SKM-1 (cell line): ENCODE data around the gene GLI3.

Source experiments
- DNase-seq: peaks from one replicate; lab custom pipeline; 2025; ENCODE audit not compliant: unreplicated experiment; lab: John Stamatoyannopoulos, UW

Gene GLI3

DNA sequence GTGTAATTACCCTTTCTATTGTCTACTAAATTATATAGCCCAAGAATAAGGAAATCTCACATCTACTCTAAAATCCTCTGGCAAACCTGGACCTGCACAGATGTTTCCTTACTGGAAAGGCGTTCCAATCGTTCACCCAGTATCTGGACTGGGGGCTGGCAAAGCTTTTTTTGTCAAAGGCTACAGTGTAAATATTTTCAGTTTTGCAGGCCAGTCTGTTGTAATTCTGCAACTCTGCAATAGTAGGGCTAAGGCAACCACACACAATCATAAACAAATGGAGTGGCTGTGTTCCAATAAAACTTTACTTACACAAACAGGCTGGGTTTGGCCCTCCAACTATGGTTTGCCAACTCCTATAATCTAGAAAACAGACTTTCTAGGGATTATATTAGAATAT, 56.2 kb downstream of the GLI3 start:
- DNase-seq: no peak

DNA sequence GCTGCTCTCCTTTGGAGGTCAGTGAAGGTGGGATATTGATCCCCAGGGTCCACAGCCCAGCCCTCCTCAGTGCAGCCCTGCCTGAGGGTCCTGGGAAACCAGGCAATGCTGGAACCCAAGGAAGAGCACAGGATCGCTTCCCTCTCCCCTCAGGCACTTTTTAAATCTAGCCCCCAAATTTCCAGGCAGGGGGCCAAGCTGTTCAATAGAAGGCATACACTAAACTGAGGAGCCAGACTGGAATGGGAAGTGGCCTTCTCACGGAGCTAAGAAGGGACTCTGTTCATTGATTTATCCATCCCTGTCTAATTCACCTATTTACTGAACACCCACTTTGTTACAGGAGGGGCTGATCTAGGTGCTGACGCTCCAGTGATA, 60.3 kb downstream of the GLI3 start:
- no peak for DNase-seq

DNA sequence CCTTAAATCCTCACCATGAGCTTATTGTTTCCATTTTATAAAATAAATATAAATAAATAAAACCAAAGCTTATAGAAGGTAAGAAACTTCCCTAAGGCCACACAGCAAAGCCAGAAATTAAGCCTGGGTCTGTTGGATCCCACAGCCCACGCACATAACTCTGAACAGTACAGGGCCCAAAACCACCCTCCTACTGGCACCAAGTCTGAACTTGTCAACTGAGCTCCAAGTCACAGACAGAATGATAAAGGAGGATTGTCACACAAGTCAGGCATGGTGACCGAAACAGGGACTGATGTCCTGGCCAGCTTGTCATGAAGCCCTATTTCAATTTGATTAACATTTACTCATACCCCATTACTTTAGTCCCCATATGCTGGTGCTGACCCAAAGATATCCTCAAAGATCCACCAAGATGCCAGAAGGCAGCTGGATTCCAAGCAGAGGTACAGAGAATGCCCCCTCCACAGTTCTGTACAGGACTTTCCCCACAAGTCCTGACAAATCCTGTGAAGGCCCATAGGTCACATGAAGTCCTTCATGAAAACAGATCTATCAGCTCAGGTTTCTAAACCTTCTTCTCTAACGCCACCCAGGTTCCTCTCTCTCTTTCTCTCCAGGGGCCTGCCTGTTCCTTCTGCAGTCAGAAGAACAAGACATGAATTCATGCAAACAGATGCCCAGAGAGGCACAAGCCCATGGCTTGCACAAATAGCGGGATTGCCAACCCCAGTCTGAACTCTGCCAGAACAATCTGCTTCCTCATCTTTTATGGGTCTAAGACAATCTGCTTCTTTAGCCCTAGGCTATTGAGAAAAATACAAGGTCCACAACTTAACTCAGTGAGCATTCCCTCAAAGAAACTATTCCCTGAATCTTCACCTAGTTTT, 60.9 kb downstream of the GLI3 start:
- no peak for DNase-seq

DNA sequence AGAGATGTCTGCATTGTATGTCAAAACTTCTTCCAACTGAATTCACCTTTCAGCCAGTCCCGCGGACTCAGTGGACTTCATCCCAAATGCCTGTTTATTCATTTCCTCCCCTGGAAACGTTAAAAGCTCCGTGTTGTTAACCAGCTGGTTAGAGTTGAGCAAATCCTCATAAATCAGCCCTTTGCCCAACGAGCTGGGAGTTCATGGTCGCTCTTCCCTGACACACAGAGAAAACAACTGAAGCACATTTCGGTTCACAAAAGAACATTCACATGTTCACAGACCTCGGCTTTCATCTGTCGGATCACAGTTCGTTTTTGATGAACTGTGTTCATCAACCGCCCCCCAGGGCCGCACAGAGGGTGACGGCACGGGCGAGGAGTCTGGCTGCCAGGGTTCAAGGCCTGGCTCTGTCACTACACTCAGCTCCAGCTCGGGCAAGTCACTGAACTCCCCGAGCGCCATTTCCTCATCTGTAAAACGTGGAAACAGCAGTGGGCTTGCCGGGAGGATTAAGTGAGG, 62.6 kb downstream of the GLI3 start:
- no peak for DNase-seq

DNA sequence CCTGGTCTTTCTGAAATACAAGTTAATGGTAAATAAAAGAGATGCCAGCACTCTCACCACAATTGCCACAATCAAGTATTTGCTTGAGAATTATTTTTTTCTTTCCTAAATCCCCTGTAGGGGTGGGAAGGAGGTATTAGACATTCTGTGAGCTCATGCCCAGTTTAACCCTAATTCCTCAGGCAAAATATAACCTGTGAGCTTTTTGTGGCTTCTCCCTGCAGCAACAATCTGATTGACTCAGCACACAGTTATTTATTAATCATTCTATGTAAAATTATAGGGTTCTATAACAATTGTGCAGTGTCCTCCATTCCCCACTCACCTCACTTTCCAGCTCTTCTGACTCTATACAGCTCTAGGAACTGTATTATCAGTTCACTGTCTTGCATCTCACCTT, 66.3 kb downstream of the GLI3 start:
- DNase-seq: no peak

DNA sequence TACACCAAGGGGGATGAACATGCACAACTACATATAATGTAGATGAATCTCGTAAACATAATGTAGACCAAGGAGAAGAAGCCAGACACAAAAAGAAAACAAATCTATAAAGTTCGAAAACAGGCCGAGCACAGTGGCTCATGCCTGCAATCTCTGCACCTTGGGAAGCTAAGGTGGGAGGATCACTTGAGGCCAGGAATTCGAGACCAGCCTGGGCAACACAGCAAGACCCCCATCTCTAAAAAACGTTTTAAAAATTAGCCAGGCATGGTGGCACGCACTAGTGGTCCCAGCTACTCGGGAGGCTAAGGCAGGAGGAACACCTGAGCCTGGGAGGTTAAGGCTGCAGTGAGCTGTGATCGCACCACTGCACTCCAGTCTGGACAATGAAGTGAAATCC, 68.5 kb downstream of the GLI3 start:
- DNase-seq: no peak

DNA sequence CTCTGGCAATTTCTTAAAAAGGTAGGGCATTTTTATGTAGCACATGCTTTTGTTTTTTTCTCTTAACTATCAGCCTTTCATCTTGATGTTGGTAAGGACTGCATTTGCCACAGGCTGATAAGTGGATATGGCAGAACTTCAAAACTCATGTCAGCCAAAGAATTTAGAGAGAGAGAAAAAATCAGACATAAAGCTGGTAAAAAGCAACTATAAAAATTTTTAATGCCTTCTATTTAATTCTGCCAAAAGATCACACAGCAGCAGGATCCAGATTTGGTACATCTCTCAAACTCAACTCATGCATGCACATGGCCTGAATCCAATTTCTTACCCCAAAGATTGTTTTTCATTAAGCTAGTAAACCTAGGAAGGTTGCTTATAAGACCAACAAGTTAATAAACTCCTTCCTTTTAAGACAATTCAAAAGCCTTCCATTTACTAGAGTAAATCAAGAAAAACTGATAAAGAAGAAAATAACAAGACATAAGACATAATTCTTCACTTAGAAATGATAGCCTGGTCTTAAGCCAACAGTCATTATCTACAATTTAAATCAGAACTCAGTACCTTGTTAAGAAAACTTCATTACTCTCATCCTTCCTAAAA, 69.3 kb downstream of the GLI3 start:
- DNase-seq: no peak

DNA sequence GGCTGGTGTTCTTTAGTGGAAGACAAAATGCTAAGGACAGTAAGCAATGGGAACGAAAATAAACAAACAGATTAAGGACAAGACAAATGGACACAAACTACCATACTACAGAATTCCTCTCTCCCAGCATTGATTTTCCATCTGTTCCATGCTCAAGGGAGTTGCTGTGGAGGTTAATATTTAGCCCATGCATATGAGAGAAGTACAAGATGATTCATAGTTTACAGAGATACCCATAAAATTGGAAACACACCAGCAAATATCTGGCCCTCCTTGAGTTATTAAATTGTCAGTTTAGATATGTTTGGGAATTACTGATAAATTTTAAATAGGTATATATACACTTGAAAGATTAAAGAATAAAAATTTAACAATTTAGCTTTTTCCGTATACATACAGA, 69.8 kb downstream of the GLI3 start:
- no peak for DNase-seq

DNA sequence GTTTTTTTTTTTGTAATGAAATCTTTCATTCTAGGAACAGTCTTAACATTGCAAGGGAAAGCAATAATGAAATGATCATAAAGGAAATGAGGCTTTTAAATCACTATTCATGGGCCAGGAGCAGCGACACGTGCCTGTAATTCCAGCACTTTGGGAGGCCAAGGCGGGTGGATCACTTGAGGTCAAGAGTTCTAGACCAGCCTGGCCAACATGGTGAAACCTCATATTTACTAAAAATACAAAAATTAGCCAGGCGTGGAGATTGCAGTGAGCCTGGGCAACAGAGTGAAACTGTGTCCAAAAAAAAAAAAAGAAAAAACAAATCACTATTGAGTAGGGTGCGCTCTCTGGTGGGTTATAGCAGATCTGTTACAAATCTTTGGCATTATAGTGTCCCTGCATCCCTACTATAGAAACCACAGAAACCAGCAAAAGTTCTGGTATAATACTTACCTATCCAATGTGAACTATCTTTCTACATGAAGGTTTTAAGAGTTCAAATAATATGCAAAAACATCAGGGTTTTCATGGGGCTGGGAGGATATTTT, 72.1 kb downstream of the GLI3 start:
- DNase-seq: no peak

DNA sequence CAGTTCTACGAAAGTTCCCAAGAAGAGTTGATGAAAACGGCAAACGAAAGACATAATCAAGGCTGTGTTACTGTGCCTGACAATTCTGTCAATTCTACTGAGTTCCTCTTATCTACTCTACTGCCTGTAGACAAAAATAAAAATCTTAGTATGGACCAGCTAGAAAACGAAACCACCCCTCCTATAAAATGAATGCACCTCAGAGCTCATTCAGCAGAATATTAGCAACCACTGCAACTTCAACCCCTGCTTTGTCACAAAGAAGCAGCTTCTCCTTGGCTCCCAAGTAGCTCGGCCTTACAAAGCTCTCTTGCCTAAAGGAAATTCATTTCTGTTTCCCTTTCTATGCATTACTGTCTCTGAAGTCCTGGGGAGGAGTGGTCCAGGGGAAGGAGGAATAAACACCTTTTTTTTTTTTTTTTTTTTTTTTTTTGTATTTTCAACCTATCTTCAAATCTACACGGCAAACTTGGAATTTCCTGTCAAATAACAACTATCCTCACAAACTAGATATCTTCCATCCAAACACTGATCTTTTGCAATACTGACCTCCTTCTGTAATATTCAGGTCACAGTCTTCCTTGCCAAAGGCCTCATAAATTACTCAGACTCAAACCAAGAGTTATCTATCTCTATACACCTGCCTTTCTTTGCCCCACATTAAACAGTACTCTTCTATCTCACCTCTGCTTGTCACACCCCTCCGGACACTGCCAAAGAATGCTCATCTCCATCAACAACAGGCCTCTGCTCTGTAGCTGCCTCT, 74.3 kb downstream of the GLI3 start:
- DNase-seq: no peak

DNA sequence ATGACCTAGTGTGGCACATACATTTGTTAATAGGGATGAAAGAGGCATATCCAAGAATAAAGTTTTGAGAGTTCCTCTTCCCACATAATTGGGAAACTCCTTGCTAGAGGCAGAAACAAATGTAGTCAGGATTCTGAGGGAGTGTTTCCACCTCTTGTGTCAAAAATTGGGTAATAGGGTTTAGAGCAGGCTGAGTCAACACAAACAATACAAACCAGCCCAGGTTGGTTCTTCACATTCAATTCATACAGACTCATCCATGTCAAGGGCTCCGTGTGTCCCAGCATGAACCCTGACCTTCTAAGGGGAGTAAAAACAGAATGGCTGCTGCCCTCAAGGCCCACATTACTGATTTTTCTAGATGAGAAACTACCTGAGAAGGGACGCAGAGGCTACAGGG, 75.3 kb downstream of the GLI3 start:
- DNase-seq: no peak

DNA sequence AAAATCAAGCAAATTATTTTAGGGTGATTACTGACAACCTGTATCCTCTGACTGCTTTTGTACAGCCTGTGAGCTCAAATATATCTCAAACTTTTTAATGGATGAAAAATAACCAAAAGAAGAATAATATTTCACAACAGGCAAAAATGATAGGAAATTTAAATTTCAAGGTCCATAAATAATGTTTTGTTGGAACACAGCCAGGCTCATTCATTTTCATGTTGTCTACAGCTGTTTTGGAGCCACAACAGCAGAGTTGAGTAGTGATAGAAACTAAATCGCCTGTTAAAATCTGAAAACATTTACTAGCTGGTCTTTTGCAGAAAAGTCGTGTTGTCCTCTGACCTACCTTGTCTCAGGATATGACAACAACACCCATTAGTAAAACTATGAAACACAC, 75.9 kb downstream of the GLI3 start:
- no peak for DNase-seq

DNA sequence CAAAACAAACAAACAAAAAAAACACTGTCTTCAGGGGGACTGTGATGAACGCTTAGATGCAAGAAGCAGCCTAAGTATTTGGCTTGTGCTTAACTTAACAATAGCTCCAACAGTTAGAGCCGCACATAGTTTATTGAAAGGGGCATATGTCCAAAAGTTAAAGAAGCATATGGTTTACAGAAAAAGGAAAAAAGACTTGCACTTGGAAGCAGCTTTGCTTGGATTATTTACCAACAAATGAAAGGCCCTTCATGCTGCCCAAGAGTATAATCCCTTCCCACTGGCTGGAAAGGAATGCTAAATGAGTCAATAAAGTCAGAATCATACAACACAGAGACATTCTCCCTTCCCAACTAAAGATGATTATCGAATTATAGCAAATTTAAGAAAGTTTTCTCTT, 77.9 kb downstream of the GLI3 start:
- DNase-seq: no peak

DNA sequence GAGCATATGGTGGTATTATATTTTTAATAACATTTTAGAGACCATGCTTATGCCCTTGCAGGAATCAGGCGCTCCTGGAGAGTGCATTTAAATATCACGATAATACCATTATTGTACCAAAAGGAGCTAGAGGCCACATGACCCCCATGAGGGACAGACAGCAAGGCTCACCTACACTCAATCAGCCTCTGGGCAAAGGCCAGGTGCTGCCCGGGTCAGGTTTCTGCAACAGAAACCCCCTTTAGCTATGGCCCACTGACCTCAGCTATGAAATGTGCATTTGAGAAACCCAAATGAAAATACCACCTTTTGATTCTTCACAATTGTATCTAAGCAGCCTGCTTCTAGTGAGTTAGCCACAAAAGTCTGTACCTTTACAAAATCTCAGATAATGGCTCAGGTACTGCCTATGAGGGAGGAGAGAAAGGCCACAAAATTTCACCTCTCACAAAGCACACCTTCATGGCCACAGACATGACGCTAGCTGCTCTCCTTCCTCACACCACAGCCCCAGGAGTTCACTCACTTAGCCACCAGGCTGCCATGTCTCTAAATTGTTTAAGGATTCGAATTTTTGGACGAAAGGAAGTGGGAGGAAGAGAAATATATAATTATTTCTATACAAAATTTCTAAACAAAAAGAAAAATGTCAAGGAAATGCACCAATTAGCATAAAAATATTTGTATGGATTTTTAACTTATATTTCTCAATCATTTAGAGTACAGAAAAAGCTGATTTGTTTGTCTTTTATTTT, 79.9 kb downstream of the GLI3 start:
- no peak for DNase-seq

DNA sequence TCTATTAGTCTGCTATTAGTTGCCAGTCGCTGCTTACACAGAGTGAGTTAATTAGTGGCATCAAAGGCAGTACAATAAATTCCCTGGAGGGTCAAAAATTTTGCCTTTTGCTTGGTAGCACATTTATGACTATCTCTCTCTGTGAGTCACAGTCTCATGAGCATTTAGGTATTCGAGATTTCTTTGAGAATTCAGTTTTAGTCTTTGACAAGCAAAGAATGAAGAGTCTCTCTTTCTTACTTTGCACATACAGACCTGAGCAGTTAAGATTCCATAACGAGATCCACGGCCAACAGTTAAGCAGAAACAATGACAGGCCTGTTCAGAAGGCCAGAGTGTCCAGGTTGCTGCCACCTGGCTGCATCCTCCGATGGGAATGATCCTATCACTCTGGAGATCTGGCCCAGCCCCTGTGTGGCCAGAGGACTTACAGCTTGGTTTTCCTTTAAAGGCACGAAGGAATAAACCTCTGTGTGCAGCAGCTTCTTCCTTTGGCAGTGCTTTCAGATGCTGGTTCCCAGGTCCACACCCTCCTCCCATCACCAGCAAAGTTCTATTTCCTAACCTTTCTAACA, 80.6 kb downstream of the GLI3 start:
- DNase-seq: no peak

DNA sequence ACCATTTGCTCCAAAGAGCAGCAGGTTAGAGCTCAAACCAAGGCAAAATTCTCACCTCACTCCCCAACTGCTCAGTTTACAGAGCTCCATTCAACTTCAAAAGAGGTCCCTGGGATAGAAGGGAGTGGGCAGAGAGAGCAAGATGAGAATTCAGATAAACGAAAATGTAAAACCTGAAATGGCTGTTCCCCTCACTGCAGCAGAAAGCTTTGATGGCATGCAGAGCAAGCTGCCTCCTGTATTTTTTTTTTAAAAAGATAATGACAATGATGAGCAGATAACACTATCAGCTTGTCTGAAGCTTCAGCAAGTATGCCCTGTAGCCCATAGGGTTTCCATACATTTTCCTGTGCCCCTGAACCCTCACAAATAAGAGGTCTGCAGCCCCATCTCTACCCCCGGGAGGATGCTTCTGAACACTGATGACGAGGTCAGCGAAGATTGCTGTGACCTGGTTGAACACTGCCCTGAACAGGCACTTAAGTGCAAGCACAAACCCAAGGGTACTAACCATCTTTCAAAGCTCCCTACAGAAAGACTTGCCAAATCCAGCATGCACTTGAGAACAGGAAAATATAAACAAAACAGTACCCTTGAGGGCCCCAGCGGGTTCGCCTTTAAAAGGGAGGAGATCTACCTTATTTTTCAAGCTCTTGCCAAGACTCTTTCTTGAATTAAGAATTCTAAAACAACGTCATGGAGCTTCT, 81.3 kb downstream of the GLI3 start:
- DNase-seq: no peak

DNA sequence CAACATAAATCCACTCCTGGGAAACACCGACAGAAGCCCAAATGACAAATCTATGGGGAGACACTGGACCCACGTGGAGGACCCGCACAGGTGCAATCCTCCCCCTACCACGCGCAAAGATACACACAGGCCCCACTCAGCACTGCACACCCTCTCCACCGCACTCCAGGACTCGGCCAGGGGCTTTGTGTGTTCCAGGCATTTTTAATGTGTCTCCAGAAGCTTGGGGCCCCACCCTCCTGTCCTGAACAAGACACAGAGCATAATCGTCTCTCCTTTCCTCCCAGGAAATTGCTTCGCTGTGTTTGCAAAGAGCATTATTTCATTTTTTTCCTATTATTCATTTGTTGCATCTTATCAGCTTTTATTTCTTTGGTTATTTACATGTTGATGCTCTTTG, 82.8 kb downstream of the GLI3 start:
- no peak for DNase-seq

DNA sequence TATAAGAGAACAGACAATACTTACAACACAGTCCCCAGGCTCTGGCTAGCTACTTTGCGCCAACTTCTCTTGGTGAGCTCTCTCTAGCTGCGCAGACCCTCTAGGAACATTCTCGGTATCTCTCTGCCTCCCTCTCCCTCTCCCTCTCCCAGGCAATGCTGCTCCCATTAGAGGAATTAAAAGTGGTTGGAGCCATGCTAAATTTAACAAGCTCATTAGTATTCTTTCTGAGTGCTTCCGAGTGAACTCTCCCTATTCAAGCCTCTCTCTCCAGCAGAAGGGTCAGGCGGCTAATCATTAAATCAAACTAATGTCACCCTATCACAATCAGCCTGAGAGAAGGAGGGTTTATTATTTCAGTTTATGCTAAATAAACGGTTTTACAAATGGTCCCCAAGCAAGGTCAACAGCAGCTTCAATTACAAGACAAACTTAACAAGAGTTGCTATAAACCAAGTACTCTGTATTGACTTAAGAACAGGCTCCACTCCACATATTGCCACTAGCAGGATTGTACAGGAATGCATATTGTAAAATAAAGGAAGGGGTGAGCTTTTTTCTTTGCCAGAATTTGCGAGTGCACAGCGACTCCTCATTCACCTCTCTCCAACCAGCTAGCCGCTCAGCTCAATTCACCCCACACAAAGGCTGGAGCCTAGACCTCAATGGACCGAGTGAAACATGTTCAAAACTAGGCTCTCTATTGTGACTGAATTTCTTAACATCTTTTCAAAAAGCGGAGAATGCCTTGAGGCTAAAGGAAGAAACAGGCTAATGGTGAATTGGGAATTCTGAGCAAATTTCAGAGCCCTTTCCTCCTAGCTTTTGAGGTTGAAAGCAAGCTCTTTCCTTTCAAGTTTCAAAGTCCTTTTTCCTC, 84.4 kb downstream of the GLI3 start:
- no peak for DNase-seq

DNA sequence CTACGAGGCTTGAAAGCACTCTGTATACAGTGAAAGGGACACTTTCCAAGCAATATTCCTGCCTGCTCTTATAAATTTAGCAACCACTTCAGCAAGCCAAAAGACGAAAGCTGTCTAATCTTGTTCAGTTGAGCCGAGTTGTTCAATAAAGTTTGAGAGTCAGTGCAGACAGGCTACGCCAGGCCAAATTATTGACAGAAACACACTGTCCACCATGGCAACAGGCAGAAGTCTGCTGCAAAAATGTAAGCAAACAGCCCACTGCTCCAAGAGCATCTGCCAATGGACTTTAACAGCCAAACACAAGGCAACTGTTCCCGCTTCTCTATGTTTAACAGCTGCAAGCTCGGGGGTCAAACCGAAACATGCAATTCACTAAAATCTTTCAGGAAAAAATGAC, 85.7 kb downstream of the GLI3 start:
- no peak for DNase-seq
